GM21360 (cell line): ENCODE measurements around the gene SH2B3.

Experiments used
- ATAC-seq: cut with Tn5 transposase; IDR thresholded peaks from one replicate; pipeline ENCODE4 v1.9.1; 2021; ENCODE audit warnings: mild to moderate bottlenecking, moderate library complexity; ENCODE audit not compliant: unreplicated experiment

Gene SH2B3

DNA sequence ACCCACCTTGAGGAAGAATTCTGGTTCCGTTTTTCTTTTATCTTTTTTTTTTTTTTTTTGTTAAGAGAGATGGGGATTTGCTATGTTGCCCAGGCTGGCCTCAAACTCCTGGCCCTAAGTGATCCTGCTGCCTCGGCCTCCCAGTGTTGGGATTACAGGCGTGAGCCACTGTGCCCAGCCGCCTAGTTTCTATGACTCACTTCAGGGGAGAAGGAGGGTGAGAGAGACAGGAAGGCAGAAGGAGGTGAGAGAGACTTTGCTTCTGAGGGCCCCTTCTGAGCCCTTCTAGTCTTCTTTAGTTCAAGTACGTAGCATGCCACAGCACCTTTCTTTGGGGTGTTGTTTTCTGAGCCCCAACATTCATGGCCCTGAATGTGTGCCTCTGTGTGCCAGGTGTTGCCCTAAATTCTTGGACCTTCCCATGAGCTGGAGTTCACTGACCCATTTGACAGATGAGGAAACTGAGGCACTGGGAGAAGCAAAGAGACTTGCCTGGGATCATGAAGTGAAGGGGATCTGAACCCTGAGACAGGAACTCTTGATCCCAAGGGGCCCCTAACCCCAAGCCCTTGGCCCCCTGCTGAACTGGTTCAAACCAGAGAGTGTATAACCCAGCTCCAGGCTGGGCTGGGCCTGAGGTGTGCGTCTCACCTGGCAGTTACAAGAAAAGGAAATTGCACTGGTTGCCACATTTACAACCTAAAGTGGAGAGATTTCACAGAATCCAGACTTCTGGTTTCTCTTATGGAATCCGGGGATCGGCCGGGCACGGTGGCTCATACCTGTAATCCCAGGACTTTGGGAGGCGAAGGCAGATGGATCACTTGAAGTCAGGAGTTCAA is 20.8 kb downstream of the SH2B3 start:
- no peak for ATAC-seq

DNA sequence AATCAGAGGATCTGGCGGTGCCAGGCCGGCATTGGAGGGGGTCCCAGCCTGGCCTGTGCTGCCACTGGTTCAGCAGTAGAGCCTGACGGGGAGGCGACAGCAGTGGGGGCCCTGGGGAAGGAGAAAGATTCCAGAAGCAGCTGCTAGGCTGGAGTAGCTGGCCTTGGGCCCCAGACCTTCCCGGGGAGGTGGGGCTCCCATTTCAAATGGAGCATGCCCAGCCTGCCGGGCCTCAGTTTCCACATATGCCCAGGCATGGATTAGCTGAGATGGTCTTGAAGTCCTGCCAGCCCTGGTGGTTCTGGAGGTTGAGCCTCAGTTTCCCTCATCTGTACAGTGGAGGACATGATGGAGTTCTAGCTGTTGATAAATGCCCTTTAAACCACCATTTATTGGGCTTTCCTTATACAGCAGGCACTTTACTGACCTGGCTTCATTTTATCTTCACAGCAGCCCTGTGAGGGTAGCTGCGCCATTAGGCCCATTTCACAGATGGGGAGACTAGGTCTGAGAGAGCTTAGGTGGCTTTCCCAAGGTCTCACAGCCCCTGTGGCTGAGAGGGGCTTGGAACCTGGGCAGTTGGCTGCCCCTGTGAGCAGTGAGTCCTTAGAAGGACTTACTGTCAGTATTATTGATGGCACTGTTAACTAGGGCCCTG is 21.8 kb downstream of the SH2B3 start:
- ATAC-seq, result no peak

- ATAC-seq, result no peak
Measured at GRCh38 chr12:111428081-111428727, 22.5 kb downstream of the SH2B3 start.

GRCh38 chr12:111428728-111429175 is 23.0 kb downstream of the SH2B3 start:
- ATAC-seq, result no peak

DNA sequence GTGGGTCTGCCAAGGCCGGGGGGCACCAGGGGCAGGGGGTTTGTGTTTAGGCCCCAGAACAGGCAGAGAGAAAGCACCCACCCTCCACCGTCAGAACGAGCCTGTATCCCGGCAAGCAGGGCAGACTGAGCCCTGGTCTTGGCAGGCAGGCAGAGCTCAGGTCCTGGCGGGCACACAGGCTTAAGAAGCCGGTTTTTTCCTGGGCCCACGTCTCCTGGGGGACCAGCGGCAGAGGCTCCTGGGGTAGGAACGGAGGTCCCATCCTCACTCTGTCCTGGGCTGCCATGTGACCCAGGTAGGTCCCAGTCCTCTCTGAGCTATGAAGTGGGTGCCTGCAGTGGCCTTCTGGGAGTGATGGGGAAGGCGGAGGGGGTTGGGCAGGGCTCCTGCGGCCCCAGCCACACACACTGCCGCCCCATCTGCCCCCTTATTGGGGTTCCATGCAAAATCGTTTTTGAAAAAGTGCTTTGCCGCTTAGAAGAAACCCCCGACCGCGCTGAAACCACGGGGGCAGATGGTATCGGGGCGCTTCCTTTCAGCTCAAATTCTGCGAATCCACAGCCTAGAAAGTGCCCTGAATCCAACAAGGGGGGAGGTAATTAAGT is 24.2 kb downstream of the SH2B3 start:
- ATAC-seq, result no peak

GRCh38 chr12:111430433-111431353 is 25.0 kb downstream of the SH2B3 start:
- no peak for ATAC-seq

GRCh38 chr12:111431772-111432171 is 26.0 kb downstream of the SH2B3 start:
- no peak for ATAC-seq

DNA sequence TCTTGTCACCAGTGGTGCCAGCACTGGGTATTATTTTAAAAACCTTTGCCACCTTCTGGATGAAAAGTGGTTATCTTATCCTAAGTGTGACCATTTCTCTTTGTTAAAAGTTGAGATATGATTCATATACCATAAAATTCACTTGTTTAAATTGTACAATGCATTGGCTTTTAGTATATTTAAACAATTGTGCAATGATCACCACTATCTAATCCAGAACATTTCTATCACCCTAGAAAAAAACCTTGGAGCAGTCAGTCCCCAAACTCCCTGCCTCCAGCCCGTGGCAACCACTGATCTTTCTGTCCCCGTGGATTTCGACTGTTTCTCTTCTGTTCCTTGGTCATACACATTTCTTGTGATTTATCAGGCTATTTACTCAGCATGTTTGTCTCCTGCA is 28.3 kb downstream of the SH2B3 start:
- ATAC-seq, result no peak

DNA sequence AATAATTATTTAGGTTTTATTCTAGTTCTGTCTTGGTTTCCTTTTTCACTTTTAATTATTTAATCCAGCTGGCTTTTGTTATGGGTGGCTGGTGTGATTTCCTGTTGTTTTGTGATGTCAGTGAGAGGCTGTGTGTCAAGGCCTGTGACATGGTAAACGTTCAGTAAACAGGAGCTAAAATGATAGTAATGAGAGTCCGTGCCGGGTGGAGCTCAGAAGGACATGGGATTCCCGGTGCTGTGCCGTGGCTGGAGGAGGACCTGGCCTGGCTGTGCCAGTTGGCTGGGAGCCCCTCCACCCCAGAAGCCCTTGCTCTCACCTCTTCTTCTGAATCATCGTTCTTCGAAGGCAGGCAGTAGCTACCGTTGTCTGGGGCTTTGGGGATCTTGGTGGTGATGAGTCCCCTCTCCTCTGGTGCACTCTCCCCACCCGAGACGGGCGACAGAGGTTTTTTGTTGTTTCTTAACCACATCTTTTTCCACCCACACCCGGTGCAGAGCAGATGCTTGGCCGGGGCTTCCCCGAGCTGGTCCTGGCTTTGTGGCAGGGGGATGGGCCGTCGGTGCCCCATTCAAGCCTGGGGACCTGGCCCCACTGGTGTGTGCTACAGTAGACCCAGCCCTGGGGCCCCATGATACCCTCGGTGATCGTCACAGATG is 29.1 kb downstream of the SH2B3 start:
- ATAC-seq, result peak; percentile 49

DNA sequence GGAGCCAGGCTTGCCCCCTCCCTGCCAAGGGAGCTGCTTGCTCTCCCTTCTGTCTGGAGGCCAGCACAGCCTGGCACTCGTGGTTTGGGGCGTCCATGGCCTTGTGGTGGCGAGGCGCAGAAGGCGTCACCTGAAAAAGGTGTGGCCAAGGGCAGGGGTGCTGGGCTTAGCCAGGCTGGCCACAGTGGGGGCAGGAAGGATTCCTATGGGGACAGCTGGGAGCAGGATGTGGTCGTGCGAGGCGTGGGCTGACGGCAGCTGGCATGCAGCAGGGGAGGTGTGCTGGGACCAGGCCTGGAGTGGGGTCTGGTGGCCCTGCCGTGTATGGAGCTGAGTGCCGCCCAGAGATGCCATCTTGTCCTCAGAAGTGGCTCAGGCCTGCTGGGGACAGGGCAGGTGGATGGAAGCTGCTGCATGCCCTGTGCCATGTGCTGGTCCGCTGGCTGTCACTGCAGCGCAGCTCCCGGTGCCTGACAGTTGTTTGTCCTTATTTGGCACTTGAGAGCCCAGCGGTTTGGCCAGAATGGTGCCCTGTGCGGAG is 30.0 kb downstream of the SH2B3 start:
- no peak for ATAC-seq

DNA sequence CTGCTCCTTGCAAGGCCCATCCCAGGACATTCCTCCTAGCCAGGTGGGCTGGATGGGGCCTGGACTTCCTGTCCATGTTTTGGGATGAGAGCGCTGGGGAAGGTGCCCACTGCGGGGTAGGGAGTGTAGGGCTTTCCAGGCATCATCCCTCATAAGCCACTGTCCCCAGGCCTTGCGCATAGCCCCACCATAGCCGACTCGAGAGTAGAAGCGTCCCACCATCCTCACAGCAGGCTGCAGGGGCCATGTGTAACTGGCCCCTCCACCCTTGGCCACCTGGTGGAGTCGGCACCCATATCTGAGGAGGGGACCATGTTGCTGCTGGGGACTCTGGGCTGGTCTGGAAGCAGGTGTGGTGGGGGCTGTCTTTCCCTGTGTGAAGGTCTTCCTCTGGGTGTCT is 30.5 kb downstream of the SH2B3 start:
- ATAC-seq, result no peak

GRCh38 chr12:111436811-111437210 is 31.1 kb downstream of the SH2B3 start:
- no peak for ATAC-seq

DNA sequence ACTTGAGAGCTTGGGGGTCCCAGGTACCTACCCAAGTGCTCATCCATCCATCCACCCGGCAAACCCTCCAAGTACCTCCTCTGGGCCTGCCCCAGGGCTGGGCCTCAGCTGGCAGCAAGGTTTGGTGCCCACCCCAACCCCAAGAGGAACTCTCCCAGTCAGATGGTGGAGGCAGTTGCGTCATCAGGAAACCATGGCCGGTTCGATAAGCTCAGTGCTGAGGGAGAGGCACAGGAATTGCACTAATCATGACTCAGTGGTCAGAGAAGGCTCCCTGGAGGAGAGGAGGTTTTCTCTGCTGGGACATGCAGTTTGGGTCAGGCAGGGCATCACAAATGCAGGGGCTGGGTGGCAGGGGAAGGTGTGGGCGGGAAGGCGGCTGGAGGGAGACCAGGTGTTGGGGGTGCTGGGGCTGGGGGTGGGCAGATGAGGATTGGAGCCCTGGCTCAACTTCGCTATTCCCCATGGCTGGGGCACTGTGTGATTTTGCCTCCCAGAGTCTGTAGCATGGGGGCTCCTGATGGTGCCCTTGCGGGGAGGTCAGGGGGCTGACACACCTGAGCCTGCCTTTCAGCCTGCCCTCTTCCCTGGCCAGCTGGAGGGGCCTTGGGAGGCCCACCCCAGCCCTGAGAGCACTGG is 32.2 kb downstream of the SH2B3 start:
- no peak for ATAC-seq

GRCh38 chr12:111438481-111438880 is 32.8 kb downstream of the SH2B3 start:
- no peak for ATAC-seq

- no peak for ATAC-seq
Measured at GRCh38 chr12:111439657-111440151, 34.0 kb downstream of the SH2B3 start.

GRCh38 chr12:111440152-111440551 is 34.4 kb downstream of the SH2B3 start:
- ATAC-seq, result no peak

DNA sequence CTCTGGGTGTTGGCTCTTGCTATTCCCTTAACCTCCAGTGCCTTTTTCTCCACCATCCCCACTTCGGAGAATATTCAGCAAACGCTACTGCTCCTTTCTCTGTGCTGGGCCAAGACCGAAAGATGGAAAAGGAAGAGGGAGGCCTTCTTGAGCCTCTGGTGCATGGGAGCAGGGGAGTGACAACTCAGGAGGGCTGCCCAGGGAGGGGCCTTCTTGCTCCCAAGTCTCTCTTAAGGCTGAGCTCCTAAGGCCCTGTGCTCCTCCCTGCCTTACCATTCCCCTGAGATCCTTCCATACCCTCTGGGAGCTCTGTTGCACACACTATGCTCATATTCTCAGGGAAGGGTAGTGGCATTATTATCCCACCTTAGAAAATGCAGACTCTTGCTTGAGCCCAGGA is 34.9 kb downstream of the SH2B3 start:
- ATAC-seq, result no peak

DNA sequence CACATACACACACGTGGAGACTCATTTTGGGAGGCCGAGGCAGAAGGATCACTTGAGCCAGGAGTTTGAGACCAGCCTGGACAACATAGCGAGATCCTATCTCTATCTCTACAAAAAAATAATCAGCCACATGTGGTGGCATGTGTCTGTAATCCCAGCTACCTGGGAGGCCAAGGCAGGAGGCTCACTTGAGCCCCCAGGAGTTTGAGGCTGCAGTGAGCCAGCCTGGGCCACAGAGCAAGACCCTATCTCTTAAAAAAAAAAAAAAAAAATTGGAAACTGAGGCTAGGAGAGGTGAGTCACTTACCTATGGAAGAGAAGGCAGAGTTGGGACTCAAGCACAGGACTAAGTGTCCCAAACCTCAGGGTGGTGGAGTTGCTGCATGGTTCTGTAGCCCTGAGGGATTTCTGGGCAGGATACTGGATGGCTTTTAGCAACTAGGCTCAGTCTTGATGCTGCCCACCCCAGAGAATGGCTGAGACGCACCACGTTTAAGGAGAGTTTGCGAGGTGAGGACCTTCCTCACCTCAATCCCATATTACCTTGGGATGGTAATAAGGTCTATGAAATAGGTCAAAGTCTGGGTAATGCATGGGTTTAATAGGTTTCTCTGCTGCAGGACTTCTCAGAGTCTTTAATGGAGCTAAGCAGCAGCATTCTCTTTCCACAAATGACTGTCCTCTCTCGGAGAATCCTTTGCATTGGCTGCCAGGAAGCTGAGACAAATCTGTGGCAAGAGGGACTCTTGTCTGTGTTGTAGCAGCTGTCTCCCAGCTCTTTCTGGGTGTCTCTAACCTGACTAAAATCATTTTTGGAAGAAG is 35.6 kb downstream of the SH2B3 start:
- ATAC-seq, result no peak
